Neural cell (in vitro differentiated cells): ENCODE measurements around the gene RIOK1. TPM values are rescaled to one million over a fixed set of nuclear protein-coding genes. Genes with fewer than 3 reads are reported as not detected.

ENCODE experiments used
- H2AFZ ChIP-seq: fragments of 200-600, 300-800 bp; sonication (generic), shearing (Covaris generic); 2 replicates; pipeline ENCODE4 v1.6.0; 2014; ENCODE audit warnings: low read depth, mild to moderate bottlenecking, antibody characterized with exemption, low read length, moderate library complexity
- H3F3A ChIP-seq: fragments of 200-600 bp; shearing (Covaris generic); 2 replicates; pipeline ENCODE4 v1.6.1; 2016; ENCODE audit warnings: mild to moderate bottlenecking, moderate library complexity, mixed read lengths, antibody characterized with exemption, low read length; ENCODE audit not compliant: insufficient read depth, poor library complexity, severe bottlenecking
- H3K27ac ChIP-seq: fragments of 200-600, 300-800 bp; sonication (generic), shearing (Covaris generic); 2 replicates; pipeline ENCODE4 v1.5.1; 2014; ENCODE audit warnings: mild to moderate bottlenecking, low read length, moderate library complexity
- H3K27me3 ChIP-seq: fragments of 300-800, 200-600 bp; sonication (generic), shearing (Covaris generic); 2 replicates; pipeline ENCODE4 v1.6.0; 2014; ENCODE audit warnings: mild to moderate bottlenecking, low read depth, low read length, moderate library complexity; ENCODE audit not compliant: insufficient read depth
- H3K36me3 ChIP-seq: fragments of 300-800, 200-600 bp; sonication (generic), shearing (Covaris generic); 2 replicates; pipeline ENCODE4 v1.5.1; 2014; ENCODE audit warnings: mild to moderate bottlenecking, antibody characterized with exemption, low read length, moderate library complexity; ENCODE audit not compliant: insufficient read depth
- H3K4me2 ChIP-seq: fragments of 300-800, 200-600 bp; sonication (generic), shearing (Covaris generic); 2 replicates; pipeline ENCODE4 v1.6.0; 2014; ENCODE audit warnings: mild to moderate bottlenecking, low read length
- H3K4me3 ChIP-seq: fragments of 300-800, 200-600 bp; sonication (generic), shearing (Covaris generic); 2 replicates; pipeline ENCODE4 v1.5.1; 2014; ENCODE audit warnings: mild to moderate bottlenecking, low read length, moderate library complexity
- H3K79me2 ChIP-seq: fragments of 200-600 bp; shearing (Covaris generic); replicated peaks from 2 replicates; pipeline ENCODE4 v1.6.0; 2014; ENCODE audit warnings: mild to moderate bottlenecking, low read length, moderate library complexity; ENCODE audit not compliant: insufficient read depth
- H3K9ac ChIP-seq: fragments of 300-800, 200-600 bp; sonication (generic), shearing (Covaris generic); 2 replicates; pipeline ENCODE4 v1.6.1; 2016; ENCODE audit warnings: mild to moderate bottlenecking, low read length, mixed read lengths
- H3K9me2 ChIP-seq: fragments of 200-600 bp; shearing (Covaris generic); 2 replicates; pipeline ENCODE4 v1.6.1; 2016; ENCODE audit warnings: mild to moderate bottlenecking, low read length, mixed read lengths; ENCODE audit not compliant: insufficient read depth
- H3K9me3 ChIP-seq: fragments of 200-600, 300-800 bp; sonication (generic), shearing (Covaris generic); 2 replicates; pipeline ENCODE4 v1.6.1; 2016; ENCODE audit warnings: mild to moderate bottlenecking, mixed run types, low read length, moderate library complexity, mixed read lengths
- H4K20me1 ChIP-seq: fragments of 200-600 bp; shearing (Covaris generic); 2 replicates; pipeline ENCODE4 v1.6.1; 2016; ENCODE audit warnings: mild to moderate bottlenecking, mixed run types; ENCODE audit not compliant: insufficient read depth
- CTCF ChIP-seq: fragments of 450-650 bp; IDR thresholded peaks from 2 replicates; pipeline ENCODE4 v1.5.1; 2014; ENCODE audit warnings: antibody characterized with exemption, mild to moderate bottlenecking, moderate library complexity; ENCODE audit not compliant: poor library complexity, severe bottlenecking
- EP300 ChIP-seq: fragments of 450-650 bp; conservative IDR thresholded peaks from 2 replicates; pipeline ENCODE4 v1.6.1; 2014; ENCODE audit warnings: antibody characterized with exemption, mild to moderate bottlenecking, moderate library complexity; ENCODE audit not compliant: poor library complexity, severe bottlenecking
- EZH2 ChIP-seq: fragments of 200-600, 300-800 bp; shearing (Covaris generic), sonication (generic); IDR thresholded peaks from 2 replicates; pipeline ENCODE4 v1.6.1; 2014; ENCODE audit warnings: antibody characterized with exemption, low read length, borderline replicate concordance, mild to moderate bottlenecking; ENCODE audit not compliant: insufficient read depth, poor library complexity, severe bottlenecking
- MXI1 ChIP-seq: fragments of 450-650 bp; conservative IDR thresholded peaks from 2 replicates; pipeline ENCODE4 v1.6.1; 2014; ENCODE audit warnings: antibody characterized with exemption, mild to moderate bottlenecking; ENCODE audit not compliant: poor library complexity, severe bottlenecking
- POLR2AphosphoS5 ChIP-seq: IDR thresholded peaks from 2 replicates; pipeline ENCODE4 v1.6.1; 2012
- RAD21 ChIP-seq: fragments of 450-650 bp; conservative IDR thresholded peaks from 2 replicates; pipeline ENCODE4 v1.6.1; 2014; ENCODE audit warnings: antibody characterized with exemption, mild to moderate bottlenecking, moderate library complexity
- SMC3 ChIP-seq: fragments of 450-650 bp; conservative IDR thresholded peaks from 2 replicates; pipeline ENCODE4 v1.6.1; 2014; ENCODE audit warnings: antibody characterized with exemption, mild to moderate bottlenecking, moderate library complexity; ENCODE audit not compliant: poor library complexity
- TAF1 ChIP-seq: IDR thresholded peaks from 2 replicates; pipeline ENCODE4 v1.6.1; 2012; ENCODE audit warnings: low read depth
- polyA plus RNA-seq: library from polyadenylated mRNA; depleted of rRNA; stranded (reverse); fragments of >200 nt; gene quantifications from 2 replicates; pipeline ENCODE4 v1.2.3, GENCODE V29; 2014
- TF ChIP-seq, protein P1 (sequence below): IDR thresholded peaks from 2 replicates; pipeline ENCODE4 v1.6.1; 2012; ENCODE audit warnings: borderline replicate concordance

The RIOK1 gene
- polyA plus RNA-seq, 1 donor from 2014 or later, result 27.4 TPM

- Histone ChIP-seq H3K9ac (no peak overlapping the region), H2AFZ (no peak overlapping the region)
- TF ChIP-seq TAF1, result no peak
These were observed 61.7 kb downstream of the RIOK1 start for GRCh38 chr6:7451326-7451725.

GRCh38 chr6:7452898-7453297, 63.3 kb downstream of the RIOK1 start:
- no peak overlapping the region for H3K9ac ChIP-seq
- no peaks in the 10 kb centered on the region for H3K9me2 ChIP-seq
- H3K4me3 ChIP-seq, result no peak overlapping the region
- no peaks in the 10 kb centered on the region for H3K79me2 ChIP-seq
- H2AFZ ChIP-seq, result no peak overlapping the region
- H3K27ac ChIP-seq, result no peak overlapping the region
- peaks cover 5% of the 10 kb centered on the region for H3K27me3 ChIP-seq
- no peaks in the 10 kb centered on the region for H3K9me3 ChIP-seq
- H4K20me1 ChIP-seq, result no peaks in the 10 kb centered on the region
- H3K4me2 ChIP-seq, result no peak overlapping the region
- no peaks in the 10 kb centered on the region for H3F3A ChIP-seq
- TF ChIP-seq RAD21 (no peak), EZH2 (no peak), POLR2AphosphoS5 (no peak), EP300 (no peak), CTCF (no peak), MXI1 (no peak), SMC3 (no peak), TAF1 (no peak)
- TF ChIP-seq, protein P1, sequence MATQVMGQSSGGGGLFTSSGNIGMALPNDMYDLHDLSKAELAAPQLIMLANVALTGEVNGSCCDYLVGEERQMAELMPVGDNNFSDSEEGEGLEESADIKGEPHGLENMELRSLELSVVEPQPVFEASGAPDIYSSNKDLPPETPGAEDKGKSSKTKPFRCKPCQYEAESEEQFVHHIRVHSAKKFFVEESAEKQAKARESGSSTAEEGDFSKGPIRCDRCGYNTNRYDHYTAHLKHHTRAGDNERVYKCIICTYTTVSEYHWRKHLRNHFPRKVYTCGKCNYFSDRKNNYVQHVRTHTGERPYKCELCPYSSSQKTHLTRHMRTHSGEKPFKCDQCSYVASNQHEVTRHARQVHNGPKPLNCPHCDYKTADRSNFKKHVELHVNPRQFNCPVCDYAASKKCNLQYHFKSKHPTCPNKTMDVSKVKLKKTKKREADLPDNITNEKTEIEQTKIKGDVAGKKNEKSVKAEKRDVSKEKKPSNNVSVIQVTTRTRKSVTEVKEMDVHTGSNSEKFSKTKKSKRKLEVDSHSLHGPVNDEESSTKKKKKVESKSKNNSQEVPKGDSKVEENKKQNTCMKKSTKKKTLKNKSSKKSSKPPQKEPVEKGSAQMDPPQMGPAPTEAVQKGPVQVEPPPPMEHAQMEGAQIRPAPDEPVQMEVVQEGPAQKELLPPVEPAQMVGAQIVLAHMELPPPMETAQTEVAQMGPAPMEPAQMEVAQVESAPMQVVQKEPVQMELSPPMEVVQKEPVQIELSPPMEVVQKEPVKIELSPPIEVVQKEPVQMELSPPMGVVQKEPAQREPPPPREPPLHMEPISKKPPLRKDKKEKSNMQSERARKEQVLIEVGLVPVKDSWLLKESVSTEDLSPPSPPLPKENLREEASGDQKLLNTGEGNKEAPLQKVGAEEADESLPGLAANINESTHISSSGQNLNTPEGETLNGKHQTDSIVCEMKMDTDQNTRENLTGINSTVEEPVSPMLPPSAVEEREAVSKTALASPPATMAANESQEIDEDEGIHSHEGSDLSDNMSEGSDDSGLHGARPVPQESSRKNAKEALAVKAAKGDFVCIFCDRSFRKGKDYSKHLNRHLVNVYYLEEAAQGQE, result no peak
- no peaks in the 10 kb centered on the region for H3K36me3 ChIP-seq

More at GRCh38 chr6:7451326-7451725, 61.7 kb downstream of the RIOK1 start:
- no peaks in the 10 kb centered on the region for H4K20me1 ChIP-seq
- H3K36me3 ChIP-seq, result no peaks in the 10 kb centered on the region
- H3K4me2 ChIP-seq, result no peak overlapping the region
- H3K4me3 ChIP-seq, result no peak overlapping the region
- no peaks in the 10 kb centered on the region for H3F3A ChIP-seq
- no peak overlapping the region for H3K27ac ChIP-seq
- H3K27me3 ChIP-seq, result peaks cover 5% of the 10 kb centered on the region
- no peaks in the 10 kb centered on the region for H3K79me2 ChIP-seq
- no peaks in the 10 kb centered on the region for H3K9me2 ChIP-seq
- H3K9me3 ChIP-seq, result no peaks in the 10 kb centered on the region
